GM12872 (cell line): Measurements from ENCODE around the gene ISLR2.
A peak's percentile ranks its signal among the peaks of the same experiment; 100 is the strongest.

ENCODE experiments used
- CTCF ChIP-seq: IDR thresholded peaks from 3 replicates; pipeline ENCODE4 v1.5.1; 2011; ENCODE audit warnings: low read depth, mild to moderate bottlenecking, low read length, moderate library complexity; ENCODE audit not compliant: insufficient read depth

Gene ISLR2

GRCh38 chr15:74134387-74135027 is 4.1 kb downstream of the ISLR2 start:
- TF ChIP-seq CTCF: peak; percentile 54

GRCh38 chr15:74135041-74135565 is 4.7 kb downstream of the ISLR2 start:
- TF ChIP-seq CTCF: no peak

- TF ChIP-seq CTCF: no peak
Observed at GRCh38 chr15:74136540-74136813, 6.1 kb downstream of the ISLR2 start.

- no peak for TF ChIP-seq CTCF
Observed at GRCh38 chr15:74136814-74137536, 6.6 kb downstream of the ISLR2 start.

- TF ChIP-seq CTCF: no peak
Observed at GRCh38 chr15:74137537-74137894, 7.1 kb downstream of the ISLR2 start.

GRCh38 chr15:74138642-74139041 is 8.3 kb downstream of the ISLR2 start:
- no peak for TF ChIP-seq CTCF

- TF ChIP-seq CTCF: no peak
Observed at GRCh38 chr15:74141591-74141990, 11.2 kb downstream of the ISLR2 start.
